ENCODE results near the gene WASF1.

- TF ChIP-seq, protein P1, sequence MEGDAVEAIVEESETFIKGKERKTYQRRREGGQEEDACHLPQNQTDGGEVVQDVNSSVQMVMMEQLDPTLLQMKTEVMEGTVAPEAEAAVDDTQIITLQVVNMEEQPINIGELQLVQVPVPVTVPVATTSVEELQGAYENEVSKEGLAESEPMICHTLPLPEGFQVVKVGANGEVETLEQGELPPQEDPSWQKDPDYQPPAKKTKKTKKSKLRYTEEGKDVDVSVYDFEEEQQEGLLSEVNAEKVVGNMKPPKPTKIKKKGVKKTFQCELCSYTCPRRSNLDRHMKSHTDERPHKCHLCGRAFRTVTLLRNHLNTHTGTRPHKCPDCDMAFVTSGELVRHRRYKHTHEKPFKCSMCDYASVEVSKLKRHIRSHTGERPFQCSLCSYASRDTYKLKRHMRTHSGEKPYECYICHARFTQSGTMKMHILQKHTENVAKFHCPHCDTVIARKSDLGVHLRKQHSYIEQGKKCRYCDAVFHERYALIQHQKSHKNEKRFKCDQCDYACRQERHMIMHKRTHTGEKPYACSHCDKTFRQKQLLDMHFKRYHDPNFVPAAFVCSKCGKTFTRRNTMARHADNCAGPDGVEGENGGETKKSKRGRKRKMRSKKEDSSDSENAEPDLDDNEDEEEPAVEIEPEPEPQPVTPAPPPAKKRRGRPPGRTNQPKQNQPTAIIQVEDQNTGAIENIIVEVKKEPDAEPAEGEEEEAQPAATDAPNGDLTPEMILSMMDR (IDR thresholded peaks at IDR 0.05) = peak; percentile 51 to 65 (median 53)
- TF ChIP-seq POLR2AphosphoS5 (IDR thresholded peaks at IDR 0.05) = peak in 1 of 3 donors; percentile 10
Measured at GRCh38 chr6:110178626-110179405, 654 bp downstream of the WASF1 start.
